HG03108 (cell line): ENCODE measurements around the gene SLC66A1.

Experiments used
- ATAC-seq: cut with Tn5 transposase; IDR thresholded peaks from one replicate; pipeline ENCODE4 v1.9.1; 2021; ENCODE audit warnings: moderate library complexity; ENCODE audit not compliant: unreplicated experiment

SLC66A1 gene

DNA sequence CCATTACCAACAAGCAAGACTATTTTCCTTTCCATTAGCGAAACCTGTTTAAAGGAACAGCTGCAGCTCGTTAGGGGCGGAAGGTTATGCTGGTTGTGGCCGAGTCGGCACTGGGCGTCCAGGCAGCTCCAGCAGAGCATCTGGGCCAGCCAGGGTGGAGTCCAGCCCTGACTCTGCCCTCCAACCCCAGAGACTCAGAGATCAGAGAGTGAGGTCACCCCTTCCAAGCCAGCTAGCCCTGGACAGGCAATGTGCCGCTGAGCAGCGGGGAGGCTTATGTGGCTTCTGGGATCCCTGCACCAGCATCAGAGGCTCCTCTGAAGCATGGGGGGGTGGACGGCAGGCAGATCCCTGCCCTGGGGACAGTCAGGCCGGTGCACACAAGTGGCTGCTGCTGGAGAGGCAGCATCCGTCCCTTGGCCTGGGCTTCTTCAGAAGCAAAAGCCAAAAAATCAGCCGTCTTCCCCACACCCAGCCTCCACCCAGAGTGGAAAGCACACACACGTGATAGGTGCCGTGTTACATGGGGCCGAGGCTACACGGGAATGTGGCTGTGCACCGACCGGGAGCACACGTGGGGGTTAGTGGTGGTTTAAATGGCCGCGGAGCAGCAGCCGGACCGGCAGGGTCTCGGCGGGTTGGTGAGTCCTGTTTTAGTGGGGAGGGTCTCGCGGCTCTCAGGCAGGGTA lies 30.1 kb downstream of the SLC66A1 start:
- no peak for ATAC-seq

DNA sequence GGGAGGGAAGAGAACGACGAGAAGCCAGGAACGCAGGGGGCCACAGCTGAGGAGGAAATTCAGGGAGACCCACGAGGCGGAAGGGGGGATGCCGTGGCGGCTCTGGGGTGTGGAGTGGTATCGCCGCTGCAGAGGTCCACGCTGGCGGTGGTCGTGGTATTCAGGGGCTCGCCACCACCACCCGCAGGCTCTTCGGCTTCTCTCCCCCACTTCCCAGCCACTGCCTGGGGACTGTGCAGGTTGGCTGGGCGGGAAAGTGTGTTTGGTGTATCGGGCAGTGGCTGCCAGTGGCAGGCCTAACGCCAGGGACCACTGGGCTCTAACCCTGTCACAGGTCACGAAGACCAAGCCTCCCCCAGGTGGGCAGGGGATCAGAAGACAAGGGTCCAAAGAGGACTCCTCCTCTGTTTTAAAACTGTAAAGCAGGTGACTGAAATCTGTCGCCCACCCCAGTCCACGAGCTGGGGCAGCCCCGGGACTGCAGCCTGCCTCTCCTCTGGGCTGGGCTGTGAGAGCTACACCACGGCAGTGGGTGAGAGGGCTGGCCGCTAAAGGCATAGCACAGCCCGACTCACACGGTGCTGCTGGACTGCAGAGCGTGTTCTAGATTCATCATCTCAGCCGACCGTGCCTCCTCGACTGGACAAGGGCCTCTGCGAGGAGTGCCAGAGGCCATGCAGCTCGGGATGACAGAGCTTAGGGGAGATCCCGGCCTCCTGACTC lies 30.9 kb downstream of the SLC66A1 start:
- ATAC-seq, result no peak

GRCh38 chr1:19343617-19344350 lies 31.7 kb downstream of the SLC66A1 start:
- ATAC-seq, result no peak

DNA sequence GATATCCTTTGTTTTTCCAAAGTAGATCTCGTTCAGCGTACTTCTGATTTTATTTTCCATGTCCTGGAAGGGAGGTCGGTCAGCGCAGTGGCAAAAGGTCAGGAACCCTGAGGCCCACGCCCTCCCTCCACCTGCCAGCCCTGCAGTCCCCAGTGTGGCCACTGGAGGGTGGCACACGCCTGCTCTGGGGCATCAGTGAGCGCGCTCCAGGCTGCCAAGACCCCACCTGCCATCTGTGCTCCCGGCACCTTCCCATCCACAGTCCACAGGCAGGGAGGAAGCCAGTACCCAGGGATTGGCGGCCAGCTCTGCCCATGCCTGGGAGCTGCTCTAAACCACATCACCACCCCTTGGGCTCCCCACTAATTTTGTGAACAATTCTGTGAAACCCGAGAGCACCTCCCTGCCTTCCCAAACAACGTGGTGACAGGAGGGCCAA lies 32.3 kb downstream of the SLC66A1 start:
- no peak for ATAC-seq

GRCh38 chr1:19344831-19345230 lies 32.7 kb downstream of the SLC66A1 start:
- no peak for ATAC-seq

- ATAC-seq, result no peak
Measured at GRCh38 chr1:19345391-19345790, 33.3 kb downstream of the SLC66A1 start.

DNA sequence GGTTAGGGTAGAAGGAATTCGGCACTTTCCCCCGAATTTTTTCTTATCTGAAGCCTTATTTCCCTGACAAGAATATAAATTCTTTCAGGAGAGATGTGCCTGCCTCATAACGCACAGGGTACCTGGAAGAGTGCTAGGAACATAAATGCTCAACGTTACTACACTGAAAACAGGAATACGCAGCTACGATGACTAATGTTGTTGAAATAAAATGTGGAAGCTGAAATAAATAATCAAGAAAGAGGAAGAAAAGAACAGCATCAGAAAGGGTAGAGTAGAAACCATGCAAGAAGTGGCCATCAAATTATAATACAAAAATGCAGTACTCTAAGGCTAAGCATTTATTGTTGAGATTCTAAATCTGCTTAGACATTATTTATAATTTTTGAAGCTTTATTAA lies 33.9 kb downstream of the SLC66A1 start:
- ATAC-seq, result no peak

DNA sequence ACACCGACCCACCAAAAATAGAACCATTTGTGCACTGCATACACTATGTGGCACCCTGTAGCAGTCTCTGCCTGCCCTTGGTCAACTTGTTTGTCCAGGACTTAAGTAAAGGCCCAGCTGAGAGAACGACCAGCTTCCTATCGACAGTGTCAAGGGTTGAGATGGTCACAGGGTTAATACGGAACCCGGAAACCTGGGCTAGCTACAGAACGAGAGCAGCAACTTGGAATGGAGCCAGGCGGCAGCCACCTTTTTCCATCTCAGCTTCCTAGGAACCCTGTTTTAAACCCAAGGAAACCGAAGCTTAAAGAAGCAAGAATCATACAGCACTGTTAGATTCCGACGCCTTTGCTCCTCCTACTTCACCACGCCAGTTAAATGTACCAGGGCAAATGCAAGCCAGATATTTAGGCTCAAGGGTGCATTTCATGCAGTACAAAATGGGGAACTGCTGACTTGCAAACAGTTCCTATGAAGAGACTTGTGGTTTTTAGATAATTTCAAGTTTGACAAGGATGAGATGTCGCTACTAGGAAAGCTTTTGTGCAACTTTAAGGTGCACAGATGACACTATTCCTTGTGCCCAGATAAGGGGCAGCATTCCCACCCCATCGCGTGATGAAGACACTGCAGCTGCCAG lies 35.5 kb downstream of the SLC66A1 start:
- ATAC-seq, result no peak

- no peak for ATAC-seq
Measured at GRCh38 chr1:19348441-19349198, 36.5 kb downstream of the SLC66A1 start.

DNA sequence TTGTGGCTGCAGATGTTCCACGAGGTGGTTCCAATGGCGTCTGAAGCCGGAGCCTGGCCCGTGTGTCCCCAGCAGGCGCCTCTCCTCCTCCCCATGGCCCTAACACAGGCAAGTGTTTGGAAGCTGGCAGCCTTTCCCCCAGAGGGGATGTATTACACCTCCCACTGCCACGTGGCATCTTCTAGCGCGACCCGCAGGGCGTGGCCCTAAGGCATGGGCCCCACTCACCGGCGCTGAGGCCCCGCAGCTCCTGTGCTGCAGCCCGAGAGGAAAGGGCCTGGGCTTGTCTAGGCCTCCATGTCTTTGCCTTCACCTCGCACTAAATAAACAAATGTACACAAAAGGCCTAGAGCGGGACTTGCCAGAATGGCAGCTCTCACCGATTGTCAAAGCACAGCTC lies 37.9 kb downstream of the SLC66A1 start:
- no peak for ATAC-seq

- no peak for ATAC-seq
Measured at GRCh38 chr1:19350566-19350965, 38.4 kb downstream of the SLC66A1 start.

- ATAC-seq, result no peak
Measured at GRCh38 chr1:19351873-19352272, 39.7 kb downstream of the SLC66A1 start.

DNA sequence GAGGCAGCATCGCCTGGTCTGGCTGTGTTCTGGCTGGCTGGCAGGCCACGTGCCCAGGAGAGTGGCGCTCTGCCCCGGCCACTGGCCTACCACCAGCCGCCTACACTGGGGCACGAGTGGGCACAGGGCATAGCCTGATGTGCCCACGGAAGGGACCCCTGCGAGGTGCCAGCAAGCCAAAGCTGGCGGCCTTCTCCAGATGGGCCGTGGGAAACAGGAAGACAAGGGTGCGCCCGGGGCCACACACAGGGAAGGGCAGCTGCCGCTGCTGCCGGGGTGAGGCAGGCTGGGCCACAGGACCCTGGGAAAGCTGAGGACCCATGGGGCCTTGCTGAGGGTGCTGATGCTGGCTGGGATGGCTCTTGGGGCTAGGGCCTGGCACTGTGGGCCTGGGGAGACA lies 40.7 kb downstream of the SLC66A1 start:
- no peak for ATAC-seq

DNA sequence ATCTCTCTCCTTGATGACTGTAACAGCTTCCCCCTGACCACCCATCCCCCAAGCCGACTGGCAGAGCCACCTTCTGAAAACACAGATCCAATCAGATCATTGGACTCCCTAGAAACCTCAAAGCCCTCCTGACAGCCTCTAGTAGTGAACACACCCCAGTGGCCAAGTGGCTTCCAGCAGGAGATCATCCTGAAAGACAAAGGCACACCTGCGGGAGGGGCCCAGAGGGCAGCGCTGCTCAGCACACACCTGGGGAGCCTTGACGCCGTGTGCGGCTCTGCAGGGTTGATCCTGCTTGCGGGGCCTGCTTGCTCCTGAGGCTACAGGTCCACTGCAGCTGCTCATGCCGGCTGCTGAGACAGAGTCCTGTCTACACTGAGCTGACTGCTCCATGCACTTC lies 41.5 kb downstream of the SLC66A1 start:
- no peak for ATAC-seq

GRCh38 chr1:19354531-19354981 lies 42.4 kb downstream of the SLC66A1 start:
- no peak for ATAC-seq

DNA sequence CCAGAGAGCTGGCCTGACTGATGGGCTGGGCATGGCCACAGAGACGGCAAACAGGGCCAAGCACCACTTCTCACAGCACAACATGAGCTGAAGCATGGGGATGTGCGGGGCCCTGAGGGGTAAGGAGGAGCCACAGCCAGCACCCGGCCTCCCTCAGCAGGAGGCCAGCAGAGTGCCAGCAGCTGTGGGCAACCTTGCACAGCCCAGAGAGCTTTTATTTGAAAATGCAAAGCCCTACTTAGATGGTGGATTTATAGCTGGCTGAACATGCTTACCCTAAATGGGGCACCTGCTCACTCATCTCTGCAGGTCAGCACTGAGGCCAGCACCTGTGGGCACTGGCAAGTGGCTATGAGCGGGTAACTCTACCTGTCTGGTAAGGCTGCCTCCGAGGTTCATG lies 44.1 kb downstream of the SLC66A1 start:
- ATAC-seq, result no peak

GRCh38 chr1:19357299-19357986 lies 45.3 kb downstream of the SLC66A1 start:
- ATAC-seq, result no peak

DNA sequence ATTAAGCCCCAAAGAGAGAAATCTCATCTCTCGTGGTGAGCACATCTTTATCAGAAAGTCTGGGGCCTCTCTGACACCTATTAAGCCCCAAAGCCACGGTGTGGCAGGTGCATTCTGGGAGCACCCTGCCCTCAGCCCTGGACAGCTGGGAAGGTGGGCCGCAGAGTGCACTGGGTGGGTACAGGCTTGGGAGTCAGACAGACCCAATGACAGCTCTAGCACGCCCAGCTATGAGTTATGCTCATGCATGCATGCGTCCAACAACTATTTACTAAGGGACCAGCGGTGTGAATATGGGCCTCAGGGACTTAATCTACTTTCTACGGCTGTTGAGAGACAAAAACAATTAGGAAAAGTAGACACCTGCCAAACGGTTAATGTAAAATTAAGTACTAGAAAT lies 46.6 kb downstream of the SLC66A1 start:
- ATAC-seq, result no peak

DNA sequence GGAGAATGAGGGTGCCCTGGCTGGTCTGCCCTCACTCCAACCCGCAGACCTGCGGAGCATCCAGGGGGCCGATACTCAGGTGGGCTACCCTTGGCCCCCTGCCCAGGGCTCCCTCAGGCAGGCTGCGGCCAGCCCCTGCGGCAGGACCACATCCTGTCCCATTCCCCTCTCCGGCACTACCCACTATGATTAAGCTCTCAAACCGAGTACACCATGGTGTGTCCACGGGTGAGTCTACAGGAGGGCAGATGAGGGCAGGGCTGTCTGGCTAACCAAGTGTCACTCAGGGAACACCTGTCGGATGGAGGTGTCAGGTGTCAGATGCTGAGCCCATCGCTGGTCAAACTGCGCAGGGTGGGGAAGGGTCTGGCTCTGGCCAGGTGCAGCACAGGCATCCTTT lies 47.2 kb downstream of the SLC66A1 start:
- no peak for ATAC-seq

DNA sequence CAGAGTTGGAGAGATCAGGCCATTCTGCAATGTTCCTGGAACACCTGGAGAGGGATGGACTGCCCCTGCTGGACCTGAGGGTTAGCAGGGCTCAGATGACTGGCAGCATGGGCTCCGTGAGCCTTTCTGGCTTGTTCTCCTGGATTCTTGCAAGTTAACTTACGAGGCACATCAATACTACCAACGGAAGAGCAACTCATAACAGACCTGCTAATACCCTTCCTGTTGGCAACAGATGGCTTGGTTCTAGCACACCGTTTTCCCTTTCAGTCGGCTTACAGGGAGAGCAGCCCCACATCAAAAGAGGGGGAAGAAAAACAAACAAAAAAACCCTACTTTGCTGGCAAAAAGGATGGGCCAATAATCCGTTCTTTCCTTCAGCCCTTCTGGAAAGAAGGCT lies 47.9 kb downstream of the SLC66A1 start:
- ATAC-seq, result no peak
